Measurements from ENCODE around the gene DPEP2.

The DPEP2 gene

DNA sequence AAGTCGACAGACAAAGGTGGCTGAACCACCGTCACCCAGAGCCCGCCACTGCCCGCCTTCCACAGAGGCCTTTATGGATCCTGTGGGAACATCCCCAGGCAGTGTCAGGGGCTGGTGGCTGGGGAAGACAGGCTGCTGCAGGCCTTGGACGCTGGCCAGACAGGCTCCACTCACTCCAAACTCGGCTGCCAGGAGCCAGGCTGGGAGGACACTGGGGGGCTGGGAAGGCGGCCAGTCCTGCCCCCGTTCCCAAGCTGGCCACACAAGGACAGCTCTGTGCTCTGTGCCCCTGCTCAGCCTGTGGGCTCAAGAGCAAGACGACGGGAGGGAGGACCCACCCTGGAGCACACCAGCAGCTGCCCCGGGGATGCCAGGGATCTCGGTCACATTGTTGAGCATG, 47.8 kb downstream of the DPEP2 start:
- no peaks in the 10 kb centered on the region for H3K79me2 ChIP-seq (ENCODE audit: control insufficient read depth, insufficient read depth, low read length)
- no peaks in the 10 kb centered on the region for H3K79me1 ChIP-seq (ENCODE audit: low read length)
- no peak overlapping the region for H2BK120ac ChIP-seq (ENCODE audit: low read depth, low read length)
- H3K18ac ChIP-seq (ENCODE audit: low read length): no peak overlapping the region
- no peak overlapping the region for H3K4me3 ChIP-seq (ENCODE audit: low read length)
- H3K4me2 ChIP-seq (ENCODE audit: low read length): no peak overlapping the region
- H2AK5ac ChIP-seq (ENCODE audit: low read length): no peak overlapping the region
- peaks cover 22% of the 10 kb centered on the region for H3K36me3 ChIP-seq (ENCODE audit: control insufficient read depth, insufficient read depth, low read length)
- H3K9ac ChIP-seq (ENCODE audit: low read length): no peak overlapping the region
- H2BK5ac ChIP-seq (ENCODE audit: low read length): no peak overlapping the region
- no peak overlapping the region for H3K4ac ChIP-seq (ENCODE audit: low read depth, low read length)
- no peak overlapping the region for H4K8ac ChIP-seq (ENCODE audit: low read depth, low read length)
- no peak overlapping the region for H3K56ac ChIP-seq (ENCODE audit: low read length)
- no peaks in the 10 kb centered on the region for H3K27me3 ChIP-seq (ENCODE audit: insufficient read depth, low read length, poor library complexity)
- no peak for DNase-seq
- WGBS (ENCODE audit: extremely low coverage, insufficient coverage, low lambda C conversion rate): no CpG with 5 or more reads among the region's 12 CpGs
- H3K23ac ChIP-seq (ENCODE audit: low read length): no peak overlapping the region
- H3K4me1 ChIP-seq (ENCODE audit: control insufficient read depth, low read depth, low read length): no peaks in the 10 kb centered on the region
- no peak overlapping the region for H4K5ac ChIP-seq (ENCODE audit: low read length)
- no peak overlapping the region for H2BK15ac ChIP-seq (replicated peaks; ENCODE audit: low read depth)
- no peak overlapping the region for H3K27ac ChIP-seq (ENCODE audit: low read depth, low read length)

DNA sequence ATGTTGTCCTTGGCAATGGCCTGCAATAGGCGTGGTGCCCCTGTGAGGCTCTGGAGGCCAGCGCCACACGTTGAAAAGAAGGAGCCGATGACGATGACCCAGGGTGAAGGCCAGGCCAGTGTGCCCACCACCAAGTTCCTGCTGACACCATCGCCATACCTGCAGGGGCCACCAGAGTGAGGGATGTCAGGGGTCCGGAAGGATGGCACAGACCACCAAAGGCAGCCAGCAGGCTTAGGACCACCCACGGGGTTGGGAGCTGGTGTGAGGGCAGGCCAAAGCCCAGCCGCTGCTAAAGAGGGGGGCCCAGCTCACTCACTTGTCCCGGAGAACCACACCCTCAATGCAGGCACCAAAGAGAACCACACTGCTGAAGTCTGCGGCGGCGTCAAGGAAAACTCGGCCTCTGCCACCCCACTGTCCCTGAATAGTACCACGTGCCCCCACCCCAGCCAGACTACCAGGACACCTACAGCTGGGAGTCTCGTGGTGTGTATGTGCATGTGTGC, 48.9 kb downstream of the DPEP2 start:
- no peak overlapping the region for H3K27ac ChIP-seq (ENCODE audit: low read depth, low read length)
- H3K79me1 ChIP-seq (ENCODE audit: low read length): no peaks in the 10 kb centered on the region
- no peaks in the 10 kb centered on the region for H3K27me3 ChIP-seq (ENCODE audit: insufficient read depth, low read length, poor library complexity)
- no peak overlapping the region for H4K8ac ChIP-seq (ENCODE audit: low read depth, low read length)
- no peak overlapping the region for H4K5ac ChIP-seq (ENCODE audit: low read length)
- H3K18ac ChIP-seq (ENCODE audit: low read length): no peak overlapping the region
- H2BK15ac ChIP-seq (replicated peaks; ENCODE audit: low read depth): no peak overlapping the region
- no peak overlapping the region for H2BK120ac ChIP-seq (ENCODE audit: low read depth, low read length)
- H3K36me3 ChIP-seq (ENCODE audit: control insufficient read depth, insufficient read depth, low read length): peaks cover 25% of the 10 kb centered on the region
- H3K4me3 ChIP-seq (ENCODE audit: low read length): no peak overlapping the region
- WGBS (ENCODE audit: extremely low coverage, insufficient coverage, low lambda C conversion rate): no CpG with 5 or more reads among the region's 16 CpGs
- no peak overlapping the region for H3K9ac ChIP-seq (ENCODE audit: low read length)
- H2BK5ac ChIP-seq (ENCODE audit: low read length): no peak overlapping the region
- no peak overlapping the region for H3K4ac ChIP-seq (ENCODE audit: low read depth, low read length)
- H3K23ac ChIP-seq (ENCODE audit: low read length): no peak overlapping the region
- no peak overlapping the region for H3K4me2 ChIP-seq (ENCODE audit: low read length)
- no peaks in the 10 kb centered on the region for H3K4me1 ChIP-seq (ENCODE audit: control insufficient read depth, low read depth, low read length)
- H3K56ac ChIP-seq (ENCODE audit: low read length): no peak overlapping the region
- H2AK5ac ChIP-seq (ENCODE audit: low read length): no peak overlapping the region
- no peaks in the 10 kb centered on the region for H3K79me2 ChIP-seq (ENCODE audit: control insufficient read depth, insufficient read depth, low read length)
- DNase-seq: no peak

- Histone ChIP-seq H2AK5ac (ENCODE audit: low read length) (no peak overlapping the region), H3K4me1 (ENCODE audit: control insufficient read depth, low read depth, low read length) (no peaks in the 10 kb centered on the region), H4K8ac (ENCODE audit: low read depth, low read length) (no peak overlapping the region), H3K36me3 (ENCODE audit: control insufficient read depth, insufficient read depth, low read length) (peaks cover 23% of the 10 kb centered on the region), H2BK120ac (ENCODE audit: low read depth, low read length) (no peak overlapping the region), H2BK5ac (ENCODE audit: low read length) (no peak overlapping the region), H2BK15ac (replicated peaks; ENCODE audit: low read depth) (no peak overlapping the region), H3K27ac (ENCODE audit: low read depth, low read length) (no peak overlapping the region), H4K5ac (ENCODE audit: low read length) (no peak overlapping the region), H3K4me3 (ENCODE audit: low read length) (no peak overlapping the region), H3K23ac (ENCODE audit: low read length) (no peak overlapping the region), H3K4me2 (ENCODE audit: low read length) (no peak overlapping the region), H3K27me3 (ENCODE audit: insufficient read depth, low read length, poor library complexity) (no peaks in the 10 kb centered on the region), H3K56ac (ENCODE audit: low read length) (no peak overlapping the region), H3K9ac (ENCODE audit: low read length) (no peak overlapping the region), H3K79me2 (ENCODE audit: control insufficient read depth, insufficient read depth, low read length) (no peaks in the 10 kb centered on the region), H3K18ac (ENCODE audit: low read length) (no peak overlapping the region), H3K4ac (ENCODE audit: low read depth, low read length) (no peak overlapping the region), H3K79me1 (ENCODE audit: low read length) (no peaks in the 10 kb centered on the region)
- no peak for DNase-seq
- no CpG with 5 or more reads among the region's 11 CpGs for WGBS (ENCODE audit: extremely low coverage, insufficient coverage, low lambda C conversion rate)
These were observed 49.6 kb downstream of the DPEP2 start for GRCh38 chr16:67949645-67950044.

- WGBS (ENCODE audit: extremely low coverage, insufficient coverage, low lambda C conversion rate): no CpG with 5 or more reads among the region's 15 CpGs
- H3K27me3 ChIP-seq (ENCODE audit: insufficient read depth, low read length, poor library complexity): no peaks in the 10 kb centered on the region
- no peak overlapping the region for H2AK5ac ChIP-seq (ENCODE audit: low read length)
- H3K27ac ChIP-seq (ENCODE audit: low read depth, low read length): no peak overlapping the region
- no peak overlapping the region for H3K9ac ChIP-seq (ENCODE audit: low read length)
- H3K4me2 ChIP-seq (ENCODE audit: low read length): no peak overlapping the region
- H4K5ac ChIP-seq (ENCODE audit: low read length): no peak overlapping the region
- H4K8ac ChIP-seq (ENCODE audit: low read depth, low read length): no peak overlapping the region
- H3K18ac ChIP-seq (ENCODE audit: low read length): no peak overlapping the region
- no peak overlapping the region for H2BK15ac ChIP-seq (replicated peaks; ENCODE audit: low read depth)
- no peaks in the 10 kb centered on the region for H3K79me1 ChIP-seq (ENCODE audit: low read length)
- no peaks in the 10 kb centered on the region for H3K4me1 ChIP-seq (ENCODE audit: control insufficient read depth, low read depth, low read length)
- H2BK5ac ChIP-seq (ENCODE audit: low read length): no peak overlapping the region
- no peak overlapping the region for H3K56ac ChIP-seq (ENCODE audit: low read length)
- H3K4me3 ChIP-seq (ENCODE audit: low read length): no peak overlapping the region
- peaks cover 21% of the 10 kb centered on the region for H3K36me3 ChIP-seq (ENCODE audit: control insufficient read depth, insufficient read depth, low read length)
- no peak overlapping the region for H3K23ac ChIP-seq (ENCODE audit: low read length)
- H2BK120ac ChIP-seq (ENCODE audit: low read depth, low read length): no peak overlapping the region
- H3K79me2 ChIP-seq (ENCODE audit: control insufficient read depth, insufficient read depth, low read length): no peaks in the 10 kb centered on the region
- H3K4ac ChIP-seq (ENCODE audit: low read depth, low read length): no peak overlapping the region
- DNase-seq: no peak
These were observed 51.3 kb downstream of the DPEP2 start for GRCh38 chr16:67948015-67948414.

DNA sequence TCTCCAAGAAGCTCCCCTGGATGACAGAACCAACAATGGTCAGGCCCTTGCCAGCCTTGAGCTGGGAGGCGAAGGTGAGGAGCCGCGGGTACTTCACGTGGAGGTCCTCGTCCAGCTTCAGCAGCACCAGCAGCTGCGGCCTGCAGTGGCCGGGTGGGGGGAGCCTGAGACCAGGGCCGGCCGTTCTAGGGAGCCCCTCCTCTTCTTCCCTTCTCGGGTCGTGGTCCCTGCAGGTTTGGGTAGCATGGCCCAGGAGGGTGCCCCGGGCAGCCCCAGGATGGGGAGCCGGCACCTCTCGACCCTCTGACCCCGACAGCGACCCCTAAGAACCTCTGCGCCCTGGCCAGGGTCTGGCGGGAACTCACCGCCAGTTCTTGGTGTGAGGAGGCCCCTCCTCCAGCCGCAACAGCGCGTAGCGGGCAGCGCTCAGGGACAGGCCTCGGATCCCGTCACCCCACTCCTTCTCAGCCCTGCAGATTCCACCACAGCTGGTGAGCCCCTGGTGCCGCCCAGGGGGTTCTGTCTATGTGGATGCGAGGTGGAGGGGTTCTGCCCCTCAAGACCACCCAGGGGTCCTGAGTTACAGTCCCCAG, 52.2 kb downstream of the DPEP2 start:
- Histone ChIP-seq H3K27me3 (ENCODE audit: insufficient read depth, low read length, poor library complexity) (no peaks in the 10 kb centered on the region), H4K5ac (ENCODE audit: low read length) (no peak overlapping the region), H3K79me2 (ENCODE audit: control insufficient read depth, insufficient read depth, low read length) (no peaks in the 10 kb centered on the region), H2AK5ac (ENCODE audit: low read length) (no peak overlapping the region), H3K9ac (ENCODE audit: low read length) (no peak overlapping the region), H3K23ac (ENCODE audit: low read length) (no peak overlapping the region), H3K36me3 (ENCODE audit: control insufficient read depth, insufficient read depth, low read length) (peaks cover 19% of the 10 kb centered on the region), H2BK5ac (ENCODE audit: low read length) (no peak overlapping the region), H3K18ac (ENCODE audit: low read length) (no peak overlapping the region), H3K79me1 (ENCODE audit: low read length) (no peaks in the 10 kb centered on the region), H3K27ac (ENCODE audit: low read depth, low read length) (no peak overlapping the region), H4K8ac (ENCODE audit: low read depth, low read length) (no peak overlapping the region), H3K4me3 (ENCODE audit: low read length) (no peak overlapping the region), H2BK120ac (ENCODE audit: low read depth, low read length) (no peak overlapping the region), H3K56ac (ENCODE audit: low read length) (no peak overlapping the region), H3K4me2 (ENCODE audit: low read length) (no peak overlapping the region), H3K4me1 (ENCODE audit: control insufficient read depth, low read depth, low read length) (no peaks in the 10 kb centered on the region), H3K4ac (ENCODE audit: low read depth, low read length) (no peak overlapping the region), H2BK15ac (replicated peaks; ENCODE audit: low read depth) (no peak overlapping the region)
- no peak for DNase-seq
- WGBS (ENCODE audit: extremely low coverage, insufficient coverage, low lambda C conversion rate): no CpG with 5 or more reads among the region's 28 CpGs

DNA sequence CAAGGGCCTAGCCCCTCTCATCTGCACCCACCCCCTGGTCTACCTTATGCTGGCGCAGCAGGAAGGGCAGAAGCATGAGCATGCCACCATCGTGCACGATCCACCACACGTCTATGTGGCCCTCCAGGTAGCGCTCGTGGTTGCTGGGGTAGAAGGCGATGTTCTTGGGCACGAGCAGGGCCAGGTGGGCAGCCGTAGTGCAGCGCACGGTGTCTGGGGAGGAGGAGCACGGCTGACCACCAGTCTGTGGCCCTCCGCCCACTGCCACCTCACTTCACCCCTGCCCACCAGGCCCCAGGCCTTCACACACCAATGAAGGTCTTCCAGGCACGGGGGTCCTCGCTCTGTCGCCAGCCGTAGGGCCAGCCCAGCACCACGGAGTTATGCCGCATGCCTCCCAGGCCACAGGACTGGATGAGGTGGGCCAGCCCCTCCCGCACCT, 53.1 kb downstream of the DPEP2 start:
- Histone ChIP-seq H3K4me3 (ENCODE audit: low read length) (no peak overlapping the region), H3K23ac (ENCODE audit: low read length) (no peak overlapping the region), H3K56ac (ENCODE audit: low read length) (no peak overlapping the region), H3K18ac (ENCODE audit: low read length) (no peak overlapping the region), H2BK15ac (replicated peaks; ENCODE audit: low read depth) (no peak overlapping the region), H3K36me3 (ENCODE audit: control insufficient read depth, insufficient read depth, low read length) (peaks cover 14% of the 10 kb centered on the region), H4K5ac (ENCODE audit: low read length) (no peak overlapping the region), H3K4me1 (ENCODE audit: control insufficient read depth, low read depth, low read length) (no peaks in the 10 kb centered on the region), H3K27ac (ENCODE audit: low read depth, low read length) (no peak overlapping the region), H2AK5ac (ENCODE audit: low read length) (no peak overlapping the region), H3K79me2 (ENCODE audit: control insufficient read depth, insufficient read depth, low read length) (no peaks in the 10 kb centered on the region), H4K8ac (ENCODE audit: low read depth, low read length) (no peak overlapping the region), H3K4me2 (ENCODE audit: low read length) (no peak overlapping the region), H3K79me1 (ENCODE audit: low read length) (no peaks in the 10 kb centered on the region), H2BK120ac (ENCODE audit: low read depth, low read length) (no peak overlapping the region), H3K9ac (ENCODE audit: low read length) (no peak overlapping the region), H2BK5ac (ENCODE audit: low read length) (no peak overlapping the region), H3K27me3 (ENCODE audit: insufficient read depth, low read length, poor library complexity) (no peaks in the 10 kb centered on the region), H3K4ac (ENCODE audit: low read depth, low read length) (no peak overlapping the region)
- WGBS (ENCODE audit: extremely low coverage, insufficient coverage, low lambda C conversion rate): no CpG with 5 or more reads among the region's 20 CpGs
- no peak for DNase-seq

Data from mesendoderm (in vitro differentiated cells).